Spleen (tissue), 11 donors: Measurements from ENCODE around the gene C5. TPM values are rescaled to one million over a fixed set of nuclear protein-coding genes. Genes with fewer than 3 reads are reported as not detected.

Experiments used
- DNase-seq: peaks from one replicate; pipeline ENCODE4 v3.0.0-alpha.2; 2020
- H3K27ac ChIP-seq, 8 donors: fragments of 200-600 bp; sonication (generic) in 7 of 8; 1 replicate in 4 of 8; 2 replicates in 4 of 8; pipeline versions ENCODE4 v1.5.0 to v1.8.0; 2016 to 2021; ENCODE audit warnings: inconsistent platforms in 4 of 8, mild to moderate bottlenecking in 4 of 8, moderate library complexity in 1 of 8
- H3K27me3 ChIP-seq, 7 donors: fragments of 200-600 bp; sonication (generic) in 6 of 7; replicated peaks in 1 of 7; 1 replicate in 4 of 7; 2 replicates in 3 of 7; pipeline versions ENCODE4 v1.5.0 to v1.8.0; 2016 to 2021; ENCODE audit warnings: inconsistent platforms in 3 of 7, mild to moderate bottlenecking in 1 of 7
- H3K36me3 ChIP-seq, 6 donors: fragments of 200-600 bp; sonication (generic) in 5 of 6; 1 replicate in 4 of 6; 2 replicates in 2 of 6; pipeline versions ENCODE4 v1.5.0 to v1.8.0; 2016 to 2021; ENCODE audit warnings: inconsistent platforms in 2 of 6
- H3K4me1 ChIP-seq, 6 donors: fragments of 200-600 bp; sonication (generic) in 5 of 6; 1 replicate in 3 of 6; 2 replicates in 3 of 6; pipeline versions ENCODE4 v1.5.0 to v1.8.0; 2016 to 2021; ENCODE audit warnings: inconsistent platforms in 3 of 6
- H3K4me3 ChIP-seq, 8 donors: fragments of 200-600 bp; sonication (generic) in 7 of 8; 1 replicate in 4 of 8; 2 replicates in 4 of 8; pipeline versions ENCODE4 v1.5.0 to v1.8.0; 2016 to 2021; ENCODE audit warnings: inconsistent platforms in 4 of 8, mild to moderate bottlenecking in 4 of 8, moderate library complexity in 2 of 8
- H3K9me3 ChIP-seq, 8 donors: fragments of 200-600 bp; sonication (generic) in 7 of 8; 1 replicate in 4 of 8; 2 replicates in 4 of 8; pipeline versions ENCODE4 v1.5.0 to v1.8.0; 2016 to 2021; ENCODE audit warnings: inconsistent platforms in 4 of 8
- POLR2A ChIP-seq, 3 donors: fragments of 450-650 bp; IDR thresholded peaks; one replicate each; pipeline ENCODE4 v1.5.1; 2017; ENCODE audit warnings: antibody characterized with exemption in 3 of 3, mild to moderate bottlenecking in 1 of 3
- POLR2AphosphoS5 ChIP-seq, 3 donors: sonication (generic); formaldehyde crosslinking; IDR thresholded peaks; one replicate each; pipeline ENCODE4 v1.5.1; 2017; ENCODE audit warnings: antibody characterized with exemption in 3 of 3
- WGBS, 5 donors: extraction: QIAGEN DNeasy Blood & Tissue Kit in 3 of 5; methylation state at CpG; one replicate each; pipeline versions ENCODE4 v1.1.5 to v1.1.7; 2013 to 2018; 5-methylcytosine and 5-hydroxymethylcytosine counted together
- intact Hi-C: fragments of 100-400 bp; cut with DNase I; formaldehyde crosslinking; loops from one replicate; pipeline ENCODE4 v1.15.0; 2023; ENCODE audit warnings: low total_unique reads
- polyA plus RNA-seq, 3 donors: library from polyadenylated mRNA; stranded (reverse); fragments of 200-250 nt; gene quantifications; one replicate each; pipeline ENCODE4 v1.2.1, GENCODE V29; 2013
- total RNA-seq, 7 donors: library from RNA; depleted of rRNA in 3 of 7; stranded (reverse); fragments of >200 nt in 3 of 7; fragmentation: NEBNext Ultra II Directional in 4 of 7; extraction: Animal tissue kit (Norgen Biotek cat#: 25700) in 4 of 7; gene quantifications; one replicate each; pipeline versions ENCODE4 v1.1.0 to v1.2.1, GENCODE V29; 2016 to 2021
- TF ChIP-seq, protein P1 (sequence below), 11 experiments: fragments of 200-600 bp in 7 of 11; fragments of 450-650 bp in 4 of 11; sonication (generic) in 4 of 11; IDR thresholded peaks in 8 of 11; conservative IDR thresholded peaks in 3 of 11; 1 replicate in 7 of 11; 2 replicates in 4 of 11; pipeline versions ENCODE4 v1.4.0 to v1.8.0; 2016 to 2021; ENCODE audit warnings: antibody characterized with exemption in 11 of 11, inconsistent platforms in 4 of 11, mild to moderate bottlenecking in 1 of 11
- donor health status: healthy with polysubstance abuse.
- donor health status: DM: no; HTN: no; CAD: no; lungs with moderate emphysema.
- donor health status: DM: no; HTN: no; CAD: no.
- donor health status: Bipolar disorder and iron deficiency.
- donor health status: healthy.
- donor health status: DM: no; HTN: no; CAD: no.
- donor health status: DM: yes; HTN: yes; CAD: no.

The C5 gene
- total and polyA plus RNA-seq, 10 donors, result 1.2 to 10.4 (median 2.9) TPM

DNA sequence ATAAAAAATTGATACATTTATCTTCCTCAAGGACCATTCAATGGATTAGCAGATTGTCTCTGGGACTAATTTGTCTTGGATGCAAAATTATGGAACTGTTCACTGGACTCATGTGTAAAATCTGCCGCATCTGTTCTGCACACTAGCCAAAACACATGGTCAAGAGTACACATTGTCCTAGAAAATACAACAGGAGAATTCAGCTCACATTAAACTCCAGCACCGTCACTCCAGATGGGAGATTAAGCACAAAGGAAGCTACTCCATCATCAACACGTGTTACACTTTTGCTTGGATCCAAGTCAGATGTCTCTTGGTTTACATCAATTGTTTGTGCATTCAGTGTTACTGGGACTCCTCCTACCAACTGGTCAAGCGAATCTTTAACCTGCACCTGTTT, 28.8 kb downstream of the C5 start:
- no peak for DNase-seq
- H3K9me3 ChIP-seq, result no peaks in the 10 kb centered on the region
- intact Hi-C loops, result no loop called here
- H3K27ac ChIP-seq, result no peak overlapping the region
- H3K4me3 ChIP-seq, result no peak overlapping the region
- H3K27me3 ChIP-seq, result no peaks in the 10 kb centered on the region
- TF ChIP-seq, protein P1, sequence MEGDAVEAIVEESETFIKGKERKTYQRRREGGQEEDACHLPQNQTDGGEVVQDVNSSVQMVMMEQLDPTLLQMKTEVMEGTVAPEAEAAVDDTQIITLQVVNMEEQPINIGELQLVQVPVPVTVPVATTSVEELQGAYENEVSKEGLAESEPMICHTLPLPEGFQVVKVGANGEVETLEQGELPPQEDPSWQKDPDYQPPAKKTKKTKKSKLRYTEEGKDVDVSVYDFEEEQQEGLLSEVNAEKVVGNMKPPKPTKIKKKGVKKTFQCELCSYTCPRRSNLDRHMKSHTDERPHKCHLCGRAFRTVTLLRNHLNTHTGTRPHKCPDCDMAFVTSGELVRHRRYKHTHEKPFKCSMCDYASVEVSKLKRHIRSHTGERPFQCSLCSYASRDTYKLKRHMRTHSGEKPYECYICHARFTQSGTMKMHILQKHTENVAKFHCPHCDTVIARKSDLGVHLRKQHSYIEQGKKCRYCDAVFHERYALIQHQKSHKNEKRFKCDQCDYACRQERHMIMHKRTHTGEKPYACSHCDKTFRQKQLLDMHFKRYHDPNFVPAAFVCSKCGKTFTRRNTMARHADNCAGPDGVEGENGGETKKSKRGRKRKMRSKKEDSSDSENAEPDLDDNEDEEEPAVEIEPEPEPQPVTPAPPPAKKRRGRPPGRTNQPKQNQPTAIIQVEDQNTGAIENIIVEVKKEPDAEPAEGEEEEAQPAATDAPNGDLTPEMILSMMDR (IDR thresholded peaks at IDR 0.05 in 8 of 11, conservative IDR thresholded peaks at IDR 0.05 in 3 of 11), result no peak
- TF ChIP-seq POLR2AphosphoS5 (IDR thresholded peaks at IDR 0.05) (no peak), POLR2A (IDR thresholded peaks at IDR 0.05) (no peak)
- peaks cover 0 to 14% (median 0%) of the 10 kb centered on the region in 6 donors for H3K36me3 ChIP-seq
- no peaks in the 10 kb centered on the region for H3K4me1 ChIP-seq
- WGBS, 5 donors, result 81 to 90% (median 88%) methylated on average over 4 of the region's 4 CpGs

- H3K27ac ChIP-seq, result no peak overlapping the region
- intact Hi-C loops, result no loop called here
- no peak for DNase-seq
- TF ChIP-seq, protein P1 (IDR thresholded peaks at IDR 0.05 in 8 of 11, conservative IDR thresholded peaks at IDR 0.05 in 3 of 11), result no peak
- TF ChIP-seq POLR2A (IDR thresholded peaks at IDR 0.05), result no peak
- TF ChIP-seq POLR2AphosphoS5 (IDR thresholded peaks at IDR 0.05), result no peak
- H3K4me3 ChIP-seq, result no peak overlapping the region
- no peaks in the 10 kb centered on the region for H3K27me3 ChIP-seq
- peaks cover 0 to 14% (median 0%) of the 10 kb centered on the region in 6 donors for H3K36me3 ChIP-seq
- no peaks in the 10 kb centered on the region for H3K4me1 ChIP-seq
- no peaks in the 10 kb centered on the region for H3K9me3 ChIP-seq
- WGBS, 5 donors, result 75 to 77% (median 76%) methylated on average over 5 of the region's 5 CpGs
Observed at GRCh38 chr9:121019273-121019672, 30.8 kb downstream of the C5 start.

DNA sequence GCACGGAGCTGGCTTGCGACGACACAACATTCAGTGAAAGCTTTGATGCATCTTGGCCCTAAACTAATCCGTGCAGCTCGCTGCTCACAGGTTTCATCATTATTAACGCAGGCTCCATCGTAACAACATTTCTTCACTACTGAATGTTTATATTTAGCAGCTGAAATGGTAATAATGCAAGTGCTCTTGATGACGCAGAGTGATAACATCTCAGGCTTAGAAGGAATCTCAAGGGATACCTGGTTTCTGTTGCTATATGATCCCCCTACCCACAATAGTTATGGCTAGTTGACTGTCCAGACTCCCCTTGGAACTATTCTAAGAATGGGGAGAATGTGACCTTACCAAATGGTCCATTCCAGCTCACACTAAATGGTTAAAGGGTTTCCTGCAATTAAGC, 36.2 kb downstream of the C5 start:
- WGBS, 5 donors, result 90 to 95% (median 93%) methylated on average over 8 of the region's 8 CpGs
- intact Hi-C loops, result no loop called here
- Histone ChIP-seq H3K36me3 (no peaks in the 10 kb centered on the region), H3K4me1 (no peaks in the 10 kb centered on the region), H3K4me3 (no peak overlapping the region), H3K27me3 (no peaks in the 10 kb centered on the region), H3K27ac (no peak overlapping the region), H3K9me3 (no peaks in the 10 kb centered on the region)
- DNase-seq, result no peak
- TF ChIP-seq, protein P1 (IDR thresholded peaks at IDR 0.05 in 8 of 11, conservative IDR thresholded peaks at IDR 0.05 in 3 of 11), result no peak
- TF ChIP-seq POLR2A (IDR thresholded peaks at IDR 0.05) (no peak), POLR2AphosphoS5 (IDR thresholded peaks at IDR 0.05) (no peak)

GRCh38 chr9:121009650-121010049, 40.4 kb downstream of the C5 start:
- 71 to 90% (median 75%) methylated on average over 2 to 3 of the region's 3 CpGs for WGBS, 5 donors
- H3K4me1 ChIP-seq, result no peaks in the 10 kb centered on the region
- no peak for DNase-seq
- no peaks in the 10 kb centered on the region for H3K9me3 ChIP-seq
- no peaks in the 10 kb centered on the region for H3K27me3 ChIP-seq
- TF ChIP-seq, protein P1 (IDR thresholded peaks at IDR 0.05 in 8 of 11, conservative IDR thresholded peaks at IDR 0.05 in 3 of 11), result no peak
- no peak for TF ChIP-seq POLR2A (IDR thresholded peaks at IDR 0.05)
- no peak for TF ChIP-seq POLR2AphosphoS5 (IDR thresholded peaks at IDR 0.05)
- H3K4me3 ChIP-seq, result no peak overlapping the region
- intact Hi-C loops, result no loop called here
- H3K27ac ChIP-seq, result no peak overlapping the region
- peaks cover 0 to 8% (median 0%) of the 10 kb centered on the region in 6 donors for H3K36me3 ChIP-seq
